ENCODE results near the gene IQGAP1.

DNA sequence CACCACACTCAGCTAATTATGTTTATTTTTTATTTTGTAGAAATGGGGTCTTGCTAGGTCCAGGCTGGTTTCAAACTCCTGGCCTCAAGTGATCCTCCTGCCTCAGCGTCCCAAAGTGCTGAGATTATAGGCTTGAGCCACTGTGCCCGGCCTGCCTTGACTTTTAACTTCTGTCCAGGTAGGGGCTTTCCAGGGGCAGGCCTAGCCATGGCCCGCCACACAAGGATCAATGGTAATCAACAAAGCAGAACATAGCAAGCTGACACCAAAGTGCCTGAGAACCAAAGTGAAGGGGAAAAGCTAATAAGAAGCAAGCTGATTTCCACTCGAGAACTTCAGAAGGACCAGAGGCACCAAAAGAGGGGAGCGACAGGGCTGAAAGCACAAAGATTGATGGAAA, 132.3 kb downstream of the IQGAP1 start:
- no peak for TF ChIP-seq ZNF24 (IDR thresholded peaks at IDR 0.05)
- TF ChIP-seq, protein P1, sequence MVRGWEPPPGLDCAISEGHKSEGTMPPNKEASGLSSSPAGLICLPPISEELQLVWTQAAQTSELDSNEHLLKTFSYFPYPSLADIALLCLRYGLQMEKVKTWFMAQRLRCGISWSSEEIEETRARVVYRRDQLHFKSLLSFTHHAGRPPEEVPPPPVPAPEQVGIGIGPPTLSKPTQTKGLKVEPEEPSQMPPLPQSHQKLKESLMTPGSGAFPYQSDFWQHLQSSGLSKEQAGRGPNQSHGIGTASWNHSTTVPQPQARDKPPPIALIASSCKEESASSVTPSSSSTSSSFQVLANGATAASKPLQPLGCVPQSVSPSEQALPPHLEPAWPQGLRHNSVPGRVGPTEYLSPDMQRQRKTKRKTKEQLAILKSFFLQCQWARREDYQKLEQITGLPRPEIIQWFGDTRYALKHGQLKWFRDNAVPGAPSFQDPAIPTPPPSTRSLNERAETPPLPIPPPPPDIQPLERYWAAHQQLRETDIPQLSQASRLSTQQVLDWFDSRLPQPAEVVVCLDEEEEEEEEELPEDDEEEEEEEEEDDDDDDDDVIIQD (CRISPR knock-in tag; IDR thresholded peaks at IDR 0.05), result no peak
- TF ChIP-seq ZSCAN29 (IDR thresholded peaks at IDR 0.05), result no peak
- TF ChIP-seq, protein P2, sequence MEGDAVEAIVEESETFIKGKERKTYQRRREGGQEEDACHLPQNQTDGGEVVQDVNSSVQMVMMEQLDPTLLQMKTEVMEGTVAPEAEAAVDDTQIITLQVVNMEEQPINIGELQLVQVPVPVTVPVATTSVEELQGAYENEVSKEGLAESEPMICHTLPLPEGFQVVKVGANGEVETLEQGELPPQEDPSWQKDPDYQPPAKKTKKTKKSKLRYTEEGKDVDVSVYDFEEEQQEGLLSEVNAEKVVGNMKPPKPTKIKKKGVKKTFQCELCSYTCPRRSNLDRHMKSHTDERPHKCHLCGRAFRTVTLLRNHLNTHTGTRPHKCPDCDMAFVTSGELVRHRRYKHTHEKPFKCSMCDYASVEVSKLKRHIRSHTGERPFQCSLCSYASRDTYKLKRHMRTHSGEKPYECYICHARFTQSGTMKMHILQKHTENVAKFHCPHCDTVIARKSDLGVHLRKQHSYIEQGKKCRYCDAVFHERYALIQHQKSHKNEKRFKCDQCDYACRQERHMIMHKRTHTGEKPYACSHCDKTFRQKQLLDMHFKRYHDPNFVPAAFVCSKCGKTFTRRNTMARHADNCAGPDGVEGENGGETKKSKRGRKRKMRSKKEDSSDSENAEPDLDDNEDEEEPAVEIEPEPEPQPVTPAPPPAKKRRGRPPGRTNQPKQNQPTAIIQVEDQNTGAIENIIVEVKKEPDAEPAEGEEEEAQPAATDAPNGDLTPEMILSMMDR (IDR thresholded peaks at IDR 0.05 in 2 of 3, conservative IDR thresholded peaks at IDR 0.05 in 1 of 3; ENCODE audit: insufficient read depth in 2 of 3, low read depth in 1 of 3, low read length in 3 of 3), result no peak
- no peak for TF ChIP-seq PRMT5 (CRISPR knock-in tag; IDR thresholded peaks at IDR 0.05)
- TF ChIP-seq, protein P3, sequence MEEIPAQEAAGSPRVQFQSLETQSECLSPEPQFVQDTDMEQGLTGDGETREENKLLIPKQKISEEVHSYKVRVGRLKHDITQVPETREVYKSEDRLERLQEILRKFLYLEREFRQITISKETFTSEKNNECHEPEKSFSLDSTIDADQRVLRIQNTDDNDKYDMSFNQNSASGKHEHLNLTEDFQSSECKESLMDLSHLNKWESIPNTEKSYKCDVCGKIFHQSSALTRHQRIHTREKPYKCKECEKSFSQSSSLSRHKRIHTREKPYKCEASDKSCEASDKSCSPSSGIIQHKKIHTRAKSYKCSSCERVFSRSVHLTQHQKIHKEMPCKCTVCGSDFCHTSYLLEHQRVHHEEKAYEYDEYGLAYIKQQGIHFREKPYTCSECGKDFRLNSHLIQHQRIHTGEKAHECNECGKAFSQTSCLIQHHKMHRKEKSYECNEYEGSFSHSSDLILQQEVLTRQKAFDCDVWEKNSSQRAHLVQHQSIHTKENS (CRISPR knock-in tag; IDR thresholded peaks at IDR 0.05), result no peak
